Transverse colon (tissue), 3 donors: ENCODE measurements around the gene PASK.

Source experiments
- CTCF ChIP-seq, 5 experiments: fragments of 200-600 bp in 3 of 5; fragments of 450-650 bp in 2 of 5; sonication (generic) in 3 of 5; IDR thresholded peaks; 1 replicate in 2 of 5; 2 replicates in 3 of 5; pipeline ENCODE4 v1.5.1; 2016 to 2017; ENCODE audit warnings: antibody characterized with exemption in 5 of 5, inconsistent platforms in 3 of 5, mild to moderate bottlenecking in 2 of 5, moderate library complexity in 1 of 5
- POLR2A ChIP-seq: fragments of 450-650 bp; IDR thresholded peaks from one replicate; pipeline ENCODE4 v1.6.1; 2016; ENCODE audit warnings: antibody characterized with exemption, mild to moderate bottlenecking, moderate library complexity

GRCh38 chr2:241177526-241178334, 28.5 kb upstream of the PASK start:
- no peak for TF ChIP-seq POLR2A
- no peak for TF ChIP-seq CTCF (IDR thresholded peaks at IDR 0.05)
